ENCODE results near the gene FAM171A2. TPM values are rescaled to one million over a fixed set of nuclear protein-coding genes. Genes with fewer than 3 reads are reported as not detected.

FAM171A2 gene
- total and polyA plus RNA-seq, 2 of the 4 experiments (the other 2 are of a cell fraction), result 3.2 to 5.9 TPM

DNA sequence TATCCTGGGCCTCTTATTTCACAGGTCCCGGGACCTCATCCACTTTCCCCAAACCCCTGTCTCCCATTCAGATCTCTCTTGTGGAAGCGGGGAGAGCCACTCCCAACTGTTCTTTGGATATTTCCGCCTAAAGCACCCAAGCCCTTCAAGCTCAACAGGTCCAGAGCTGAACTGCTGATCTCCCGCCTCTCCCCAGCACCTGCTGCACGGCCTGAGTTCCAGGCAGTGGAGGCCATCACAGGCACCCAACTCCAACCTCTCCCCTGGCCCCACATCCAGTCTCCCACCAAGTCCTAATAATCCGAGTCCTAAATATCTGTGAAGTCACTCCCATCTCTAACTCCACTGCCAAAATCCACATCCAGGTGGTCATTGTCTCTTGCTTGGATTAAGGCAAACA lies 19.3 kb upstream of the FAM171A2 start:
- Histone ChIP-seq H3K27me3 (ENCODE audit: control insufficient read depth, insufficient read depth, low read length) (peaks cover 36% of the 10 kb centered on the region), H2BK5ac (ENCODE audit: low read depth, low read length, poor library complexity, severe bottlenecking) (no peak overlapping the region), H2BK20ac (ENCODE audit: low read depth, low read length) (no peak overlapping the region), H3K23ac (ENCODE audit: low read depth, low read length) (no peak overlapping the region), H3K4me1 (ENCODE audit: control insufficient read depth, insufficient read depth, low read length) (peaks cover 2% of the 10 kb centered on the region; the same call in 1 of the 2 replicates), H3K4me3 (ENCODE audit: insufficient read depth, low read depth, low read length) (no peak overlapping the region), H4K91ac (ENCODE audit: insufficient read depth, low read depth, low read length) (no peak overlapping the region), H2BK15ac (ENCODE audit: low read depth, low read length) (no peak overlapping the region), H3K36me3 (ENCODE audit: control insufficient read depth, insufficient read depth, low read length) (no peaks in the 10 kb centered on the region), H2AFZ (replicated peaks; ENCODE audit: low read length, poor library complexity) (no peak overlapping the region), H4K5ac (ENCODE audit: low read depth, low read length) (no peak overlapping the region), H3K14ac (replicated peaks; ENCODE audit: low read depth, low read length) (no peak overlapping the region), H3K18ac (ENCODE audit: low read depth, low read length) (no peak overlapping the region), H3K4me2 (ENCODE audit: low read depth, low read length) (no peak overlapping the region), H2BK120ac (ENCODE audit: low read depth, low read length) (no peak overlapping the region), H3K27ac (ENCODE audit: insufficient read depth, low read length) (no peak overlapping the region), H3K9me3 (ENCODE audit: control insufficient read depth, insufficient read depth, low read length) (no peaks in the 10 kb centered on the region; the same call in 1 of the 2 replicates), H4K20me1 (ENCODE audit: insufficient read depth, low read length) (0 out of 2 replicates have a peak, but pooled peaks cover 3% of the 10 kb centered on the region), H3K79me1 (ENCODE audit: low read depth in 1 of 2, low read length in 2 of 2) (no peaks in the 10 kb centered on the region), H2AK9ac (replicated peaks; ENCODE audit: low read depth, low read length, poor library complexity) (no peak overlapping the region), H3K9ac (ENCODE audit: low read depth, low read length) (no peak overlapping the region), H4K8ac (ENCODE audit: low read depth in 2 of 2, low read length in 2 of 2) (no peak overlapping the region), H2AK5ac (ENCODE audit: low read depth, low read length) (no peak overlapping the region), H3K4ac (ENCODE audit: low read depth, low read length) (no peak overlapping the region), H3K9me1 (ENCODE audit: insufficient read depth, low read length) (no peaks in the 10 kb centered on the region), H3K56ac (ENCODE audit: extremely low read depth, insufficient read depth, low read length) (no peak overlapping the region)
- ATAC-seq (ENCODE audit: low read depth) (no peak), DNase-seq (no peak)
- WGBS, 2 experiments (ENCODE audit: extremely low coverage in 2 of 2, insufficient read length in 1 of 2), result 85% methylated on average over 6 of the region's 6 CpGs; no CpG with 5 or more reads in 1 of the 2 experiments
- dilution Hi-C loops (cut with HindIII; ENCODE audit: low sequenced_read_pairs, unreplicated experiment), result no loop called here
- ChIA-PET CTCF (no interaction called here), POLR2A (ENCODE audit: unreplicated experiment) (no interaction called here)
- in situ Hi-C loops (cut with MboI; ENCODE audit: low sequenced_read_pairs), result no loop called here
- intact Hi-C loops (cut with micrococcal nuclease), result no loop called here
- BruUV-seq (replicated peaks), result no TSS peak
- TF ChIP-seq RFX5 (IDR thresholded peaks at IDR 0.05; ENCODE audit: low read depth, low read length) (no peak), RCOR1 (IDR thresholded peaks at IDR 0.05; ENCODE audit: insufficient replicate concordance, low read length) (no peak), FOS (IDR thresholded peaks at IDR 0.05; ENCODE audit: low read depth, low read length) (no peak), MXI1 (IDR thresholded peaks at IDR 0.05; ENCODE audit: borderline replicate concordance, low read depth, low read length) (no peak), POLR2A (IDR thresholded peaks at IDR 0.05; ENCODE audit: low read depth, low read length) (no peak), MAZ (IDR thresholded peaks at IDR 0.05; ENCODE audit: borderline replicate concordance, low read depth, low read length) (no peak), CEBPB (IDR thresholded peaks at IDR 0.05; ENCODE audit: low read depth, low read length) (no peak), MAFK (IDR thresholded peaks at IDR 0.05; ENCODE audit: low read depth, low read length) (no peak), NFE2L2 (IDR thresholded peaks at IDR 0.05; ENCODE audit: low read depth, low read length) (no peak), RAD21 (IDR thresholded peaks at IDR 0.05; ENCODE audit: low read length) (no peak), BHLHE40 (IDR thresholded peaks at IDR 0.05; ENCODE audit: low read depth, low read length) (no peak)
- TF ChIP-seq, protein P1, sequence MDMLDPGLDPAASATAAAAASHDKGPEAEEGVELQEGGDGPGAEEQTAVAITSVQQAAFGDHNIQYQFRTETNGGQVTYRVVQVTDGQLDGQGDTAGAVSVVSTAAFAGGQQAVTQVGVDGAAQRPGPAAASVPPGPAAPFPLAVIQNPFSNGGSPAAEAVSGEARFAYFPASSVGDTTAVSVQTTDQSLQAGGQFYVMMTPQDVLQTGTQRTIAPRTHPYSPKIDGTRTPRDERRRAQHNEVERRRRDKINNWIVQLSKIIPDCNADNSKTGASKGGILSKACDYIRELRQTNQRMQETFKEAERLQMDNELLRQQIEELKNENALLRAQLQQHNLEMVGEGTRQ (IDR thresholded peaks at IDR 0.05; ENCODE audit: low read depth, low read length), result no peak
- TF ChIP-seq, protein P2, sequence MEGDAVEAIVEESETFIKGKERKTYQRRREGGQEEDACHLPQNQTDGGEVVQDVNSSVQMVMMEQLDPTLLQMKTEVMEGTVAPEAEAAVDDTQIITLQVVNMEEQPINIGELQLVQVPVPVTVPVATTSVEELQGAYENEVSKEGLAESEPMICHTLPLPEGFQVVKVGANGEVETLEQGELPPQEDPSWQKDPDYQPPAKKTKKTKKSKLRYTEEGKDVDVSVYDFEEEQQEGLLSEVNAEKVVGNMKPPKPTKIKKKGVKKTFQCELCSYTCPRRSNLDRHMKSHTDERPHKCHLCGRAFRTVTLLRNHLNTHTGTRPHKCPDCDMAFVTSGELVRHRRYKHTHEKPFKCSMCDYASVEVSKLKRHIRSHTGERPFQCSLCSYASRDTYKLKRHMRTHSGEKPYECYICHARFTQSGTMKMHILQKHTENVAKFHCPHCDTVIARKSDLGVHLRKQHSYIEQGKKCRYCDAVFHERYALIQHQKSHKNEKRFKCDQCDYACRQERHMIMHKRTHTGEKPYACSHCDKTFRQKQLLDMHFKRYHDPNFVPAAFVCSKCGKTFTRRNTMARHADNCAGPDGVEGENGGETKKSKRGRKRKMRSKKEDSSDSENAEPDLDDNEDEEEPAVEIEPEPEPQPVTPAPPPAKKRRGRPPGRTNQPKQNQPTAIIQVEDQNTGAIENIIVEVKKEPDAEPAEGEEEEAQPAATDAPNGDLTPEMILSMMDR (conservative IDR thresholded peaks at IDR 0.05; ENCODE audit: low read depth, low read length), result no peak

Data from IMR-90 (cell line).